Endothelial cell (in vitro differentiated cells): ENCODE measurements around the gene FBXW8. TPM values are rescaled to one million over a fixed set of nuclear protein-coding genes. Genes with fewer than 3 reads are reported as not detected.

Source experiments
- DNase-seq: peaks from one replicate; pipeline ENCODE4 v3.0.0; 2021; ENCODE audit warnings: low spot score
- H3K27ac Mint-ChIP-seq: one replicate; pipeline ENCODE4 v1.8.0; 2021; ENCODE audit warnings: mixed read lengths, inconsistent platforms; ENCODE audit not compliant: unreplicated experiment
- H3K27me3 Mint-ChIP-seq: one replicate; pipeline ENCODE4 v1.8.0; 2021; ENCODE audit warnings: mild to moderate bottlenecking, moderate library complexity, mixed read lengths, inconsistent platforms; ENCODE audit not compliant: unreplicated experiment
- H3K36me3 Mint-ChIP-seq: one replicate; pipeline ENCODE4 v1.8.0; 2021; ENCODE audit warnings: mild to moderate bottlenecking, low read depth, mixed read lengths, inconsistent platforms; ENCODE audit not compliant: unreplicated experiment
- H3K4me1 Mint-ChIP-seq: one replicate; pipeline ENCODE4 v1.8.0; 2021; ENCODE audit warnings: mild to moderate bottlenecking, mixed read lengths, inconsistent platforms; ENCODE audit not compliant: unreplicated experiment
- H3K4me3 Mint-ChIP-seq: one replicate; pipeline ENCODE4 v1.8.0; 2021; ENCODE audit warnings: mild to moderate bottlenecking, mixed read lengths, inconsistent platforms; ENCODE audit not compliant: unreplicated experiment
- H3K9me3 Mint-ChIP-seq: one replicate; pipeline ENCODE4 v1.8.0; 2021; ENCODE audit warnings: mixed read lengths, inconsistent platforms; ENCODE audit not compliant: unreplicated experiment
- total RNA-seq: library from RNA; stranded (reverse); fragmentation: NEBNext Ultra II Directional; extraction: Animal tissue kit (Norgen Biotek cat#: 25700); gene quantifications from one replicate; pipeline ENCODE4 v1.2.1, GENCODE V29; 2021; ENCODE audit not compliant: unreplicated experiment
- TF ChIP-seq, protein P1 (sequence below): fragments of 200-600 bp; sonication (generic); IDR thresholded peaks from one replicate; pipeline ENCODE4 v1.5.0; 2021; ENCODE audit warnings: antibody characterized with exemption; ENCODE audit not compliant: unreplicated experiment

The FBXW8 gene
- total RNA-seq, 1 donor from 2014 or later, result 17.8 TPM

- Mint-ChIP-seq H3K4me1 (peaks cover 17% of the 10 kb centered on the region), H3K27me3 (no peaks in the 10 kb centered on the region), H3K36me3 (no peaks in the 10 kb centered on the region), H3K4me3 (no peak overlapping the region), H3K9me3 (no peaks in the 10 kb centered on the region), H3K27ac (no peak overlapping the region)
- TF ChIP-seq, protein P1, sequence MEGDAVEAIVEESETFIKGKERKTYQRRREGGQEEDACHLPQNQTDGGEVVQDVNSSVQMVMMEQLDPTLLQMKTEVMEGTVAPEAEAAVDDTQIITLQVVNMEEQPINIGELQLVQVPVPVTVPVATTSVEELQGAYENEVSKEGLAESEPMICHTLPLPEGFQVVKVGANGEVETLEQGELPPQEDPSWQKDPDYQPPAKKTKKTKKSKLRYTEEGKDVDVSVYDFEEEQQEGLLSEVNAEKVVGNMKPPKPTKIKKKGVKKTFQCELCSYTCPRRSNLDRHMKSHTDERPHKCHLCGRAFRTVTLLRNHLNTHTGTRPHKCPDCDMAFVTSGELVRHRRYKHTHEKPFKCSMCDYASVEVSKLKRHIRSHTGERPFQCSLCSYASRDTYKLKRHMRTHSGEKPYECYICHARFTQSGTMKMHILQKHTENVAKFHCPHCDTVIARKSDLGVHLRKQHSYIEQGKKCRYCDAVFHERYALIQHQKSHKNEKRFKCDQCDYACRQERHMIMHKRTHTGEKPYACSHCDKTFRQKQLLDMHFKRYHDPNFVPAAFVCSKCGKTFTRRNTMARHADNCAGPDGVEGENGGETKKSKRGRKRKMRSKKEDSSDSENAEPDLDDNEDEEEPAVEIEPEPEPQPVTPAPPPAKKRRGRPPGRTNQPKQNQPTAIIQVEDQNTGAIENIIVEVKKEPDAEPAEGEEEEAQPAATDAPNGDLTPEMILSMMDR, result no peak
- no peak for DNase-seq
These were observed 73.3 kb downstream of the FBXW8 start for GRCh38 chr12:116984098-116984497.

- TF ChIP-seq, protein P1, result no peak
- Mint-ChIP-seq H3K4me3 (no peak overlapping the region), H3K36me3 (peaks cover 4% of the 10 kb centered on the region), H3K27me3 (no peaks in the 10 kb centered on the region), H3K9me3 (no peaks in the 10 kb centered on the region), H3K4me1 (peaks cover 9% of the 10 kb centered on the region), H3K27ac (peak overlapping the region; percentile 1)
- DNase-seq, result no peak
These were observed 79.6 kb downstream of the FBXW8 start for GRCh38 chr12:116990329-116990728.

- no peaks in the 10 kb centered on the region for H3K27me3 Mint-ChIP-seq
- no peak for DNase-seq
- H3K4me3 Mint-ChIP-seq, result no peak overlapping the region
- no peak overlapping the region for H3K27ac Mint-ChIP-seq
- peaks cover 4% of the 10 kb centered on the region for H3K36me3 Mint-ChIP-seq
- no peaks in the 10 kb centered on the region for H3K9me3 Mint-ChIP-seq
- TF ChIP-seq, protein P1, result no peak
- peaks cover 9% of the 10 kb centered on the region for H3K4me1 Mint-ChIP-seq
These were observed 80.5 kb downstream of the FBXW8 start for GRCh38 chr12:116990971-116991966.

DNA sequence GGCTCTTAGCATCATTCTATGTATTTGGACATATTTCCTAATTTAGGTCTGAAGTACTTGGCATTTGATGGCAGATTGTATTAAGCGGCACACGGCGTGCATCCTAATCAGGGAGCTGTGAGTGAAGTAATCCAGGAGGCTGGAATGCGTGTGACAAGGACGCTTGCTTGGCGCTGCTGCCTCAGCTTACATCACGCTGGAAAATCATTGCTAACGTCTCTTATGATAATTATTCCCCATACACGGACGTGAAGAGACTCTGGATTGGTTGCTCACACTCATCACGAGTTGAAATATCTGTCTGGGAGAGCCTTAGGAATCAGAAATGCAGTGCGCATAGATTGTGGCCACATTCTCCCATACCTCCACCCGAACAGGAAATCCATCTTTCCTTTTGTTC is 85.3 kb downstream of the FBXW8 start:
- Mint-ChIP-seq H3K9me3 (no peaks in the 10 kb centered on the region), H3K4me3 (no peak overlapping the region), H3K36me3 (no peaks in the 10 kb centered on the region), H3K27ac (no peak overlapping the region), H3K4me1 (no peaks in the 10 kb centered on the region), H3K27me3 (no peaks in the 10 kb centered on the region)
- DNase-seq, result no peak
- TF ChIP-seq, protein P1, result no peak

- TF ChIP-seq, protein P1, result no peak
- Mint-ChIP-seq H3K9me3 (no peaks in the 10 kb centered on the region), H3K4me1 (no peaks in the 10 kb centered on the region), H3K27me3 (no peaks in the 10 kb centered on the region), H3K4me3 (no peak overlapping the region), H3K27ac (no peak overlapping the region), H3K36me3 (no peaks in the 10 kb centered on the region)
- DNase-seq, result no peak
These were observed 85.9 kb downstream of the FBXW8 start for GRCh38 chr12:116996621-116997020.
